GM11168 (cell line): Measurements from ENCODE around the gene BMP4.
"Not testable (repeated sequence)": the region's sequence is repeated elsewhere in the genome, so short reads cannot be mapped to it uniquely, and the experiment has no call there.

Experiments
- in situ Hi-C: fragments of 300-500 bp; cut with MboI; formaldehyde crosslinking; loops from one replicate; pipeline ENCODE4 v1.12.0; 2022; ENCODE audit warnings: low sequenced_read_pairs; ENCODE audit not compliant: unreplicated experiment

The BMP4 gene

GRCh38 chr14:53956427-53957201, at the start of gene BMP4:
BMP4 (minus strand) TSS chr14:53956825; CDS start chr14:53952222, 4,603 bp downstream.
- in situ Hi-C loops, result no loop called here

- in situ Hi-C loops, result no loop called here
Measured at GRCh38 chr14:54003064-54003463, 46.4 kb upstream of the BMP4 start.

DNA sequence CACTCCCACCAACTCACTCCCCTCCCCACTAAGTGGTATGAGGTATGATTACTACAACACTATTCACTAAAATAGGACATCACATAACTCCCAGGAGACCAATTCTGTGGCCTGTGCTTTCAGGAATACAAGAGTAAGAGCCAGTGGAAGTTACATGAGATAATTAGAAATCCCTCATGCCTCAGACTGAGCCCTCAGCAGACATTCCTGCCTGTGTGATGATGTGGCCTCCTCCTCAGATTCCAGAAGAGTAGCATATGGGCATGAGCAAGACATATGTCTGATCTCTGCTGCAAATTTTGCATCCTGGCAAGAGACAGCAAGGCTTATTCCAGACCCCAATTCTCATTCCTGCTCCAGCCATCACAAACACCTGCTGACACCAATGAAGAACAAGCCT, 46.0 kb upstream of the BMP4 start:
- in situ Hi-C loops, result no loop called here

DNA sequence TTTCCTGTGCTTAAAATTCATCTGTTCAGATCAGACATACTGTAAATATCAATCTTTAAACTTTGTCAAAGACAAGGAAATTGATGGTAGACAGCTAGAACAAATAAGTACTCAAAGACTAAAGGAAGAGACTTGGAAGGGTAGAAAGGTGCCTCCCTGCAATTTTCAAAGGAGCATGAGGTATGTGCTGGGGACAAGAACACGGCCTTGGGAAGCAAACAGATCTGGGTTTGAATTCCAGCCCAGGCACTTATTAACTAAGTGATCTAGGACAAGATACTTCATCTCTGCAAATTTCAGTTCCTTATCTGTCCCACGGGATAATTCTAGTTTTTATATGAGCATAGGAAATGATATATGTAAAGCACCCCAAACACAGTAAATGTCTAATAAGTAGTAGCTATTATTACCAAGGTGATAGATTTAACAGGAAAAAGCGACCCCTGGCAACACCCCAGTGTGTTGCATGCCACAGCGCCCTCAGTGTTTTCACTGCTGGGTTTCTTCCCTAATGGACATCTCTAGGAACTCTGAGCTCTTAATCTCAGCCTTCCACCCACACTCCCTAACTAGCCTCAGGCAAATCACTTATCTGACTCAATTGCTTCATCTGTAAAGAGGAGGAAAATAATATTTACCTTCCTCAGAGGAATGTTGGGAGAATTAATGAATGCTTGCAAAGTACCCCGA, 44.7 kb upstream of the BMP4 start:
- in situ Hi-C loops, result no loop called here

DNA sequence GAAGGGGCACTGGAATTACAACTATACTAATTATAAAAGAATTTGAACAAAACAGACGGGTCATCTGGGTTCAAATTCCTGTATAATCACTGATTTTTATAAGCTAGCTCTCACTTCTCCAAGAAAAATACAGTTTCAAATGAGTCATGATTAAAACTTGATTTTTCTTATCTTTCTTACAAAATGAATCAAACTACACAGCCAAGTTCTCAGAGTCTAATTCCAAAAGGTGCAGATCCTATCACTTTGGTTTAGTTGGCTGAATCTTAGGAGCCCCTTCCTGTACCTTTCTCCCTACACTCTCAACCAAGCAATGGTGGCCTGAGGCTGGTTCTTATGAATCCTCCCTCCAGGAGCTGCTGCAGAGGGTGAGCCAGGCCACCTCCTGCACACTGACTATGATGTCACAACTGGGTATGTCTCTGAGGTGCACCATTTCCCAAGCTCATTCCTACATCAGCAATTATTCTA, 43.8 kb upstream of the BMP4 start:
- in situ Hi-C loops, result no loop called here

DNA sequence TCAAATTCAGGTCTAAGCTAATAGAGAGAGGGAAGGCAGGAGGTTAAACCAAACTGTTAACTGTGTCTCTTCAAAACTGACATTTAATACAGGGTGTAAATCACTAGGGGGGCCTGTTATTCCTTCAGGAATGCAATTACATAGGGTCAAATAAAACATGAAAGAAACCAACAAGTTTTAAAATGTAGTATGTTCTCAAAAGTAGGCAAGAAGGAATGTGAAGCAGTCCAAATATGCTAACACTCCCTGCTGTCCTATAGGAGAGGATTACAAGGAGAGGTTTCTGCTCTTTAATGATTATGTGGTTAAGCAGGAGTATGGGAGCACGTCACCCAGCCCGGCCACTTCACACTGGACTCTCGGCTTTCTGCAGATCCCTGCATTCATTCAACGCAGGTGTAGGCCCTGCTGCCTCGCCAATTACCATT, 42.5 kb upstream of the BMP4 start:
- in situ Hi-C loops, result no loop called here

GRCh38 chr14:53996041-53996440, 39.4 kb upstream of the BMP4 start:
- in situ Hi-C loops, result no loop called here

GRCh38 chr14:53993920-53994607, 37.4 kb upstream of the BMP4 start:
- in situ Hi-C loops, result no loop called here

- in situ Hi-C loops, result no loop called here
Measured at GRCh38 chr14:53990978-53991377, 34.4 kb upstream of the BMP4 start.

- in situ Hi-C loops, result not testable (repeated sequence)
Measured at GRCh38 chr14:53986718-53987117, 30.1 kb upstream of the BMP4 start.

GRCh38 chr14:53984958-53985357, 28.3 kb upstream of the BMP4 start:
- in situ Hi-C loops, result not testable (repeated sequence)

- in situ Hi-C loops, result no loop called here
Measured at GRCh38 chr14:53983112-53983511, 26.5 kb upstream of the BMP4 start.

GRCh38 chr14:53982546-53982945, 25.9 kb upstream of the BMP4 start:
- in situ Hi-C loops, result no loop called here

DNA sequence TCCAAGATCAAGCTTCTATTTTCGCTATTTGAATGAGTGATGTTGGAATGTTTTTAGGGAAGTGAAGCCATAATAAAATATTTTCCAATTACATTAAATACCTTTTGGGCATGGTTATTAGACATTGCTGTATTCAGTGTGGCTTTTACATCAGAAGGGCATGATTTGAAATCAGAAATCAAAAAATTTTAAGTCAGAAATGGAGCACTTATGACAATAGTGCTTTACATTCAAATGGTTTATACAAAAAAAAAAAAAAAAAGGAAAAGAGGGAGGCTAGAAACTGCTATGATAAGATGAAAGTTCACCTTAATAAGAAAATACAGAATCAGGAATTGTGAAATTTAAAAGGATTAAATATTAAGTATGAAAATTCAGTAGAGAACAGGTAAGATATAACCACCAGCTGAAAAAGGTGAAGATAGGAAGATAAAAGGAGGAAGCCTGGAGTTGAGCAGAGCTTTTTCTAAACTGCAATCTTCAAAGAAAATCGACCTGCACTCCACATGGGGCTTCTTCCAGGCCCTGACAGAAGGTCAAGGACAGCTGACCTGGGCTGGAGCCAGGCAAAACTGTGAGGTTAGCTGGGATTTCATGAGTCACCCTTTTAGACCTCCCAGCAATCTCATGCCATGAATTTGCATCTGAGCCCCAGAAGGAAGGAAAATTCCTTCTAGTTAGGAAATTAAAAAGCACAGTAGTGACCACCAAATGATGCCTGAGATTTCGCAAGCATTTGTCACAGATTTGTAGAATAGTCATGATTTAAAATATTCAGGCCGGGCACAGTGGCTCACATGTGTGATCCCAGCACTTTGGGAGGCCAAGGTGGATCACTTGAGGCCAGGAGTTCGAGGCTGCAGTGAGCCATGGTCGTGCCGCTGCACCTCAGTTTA, 23.4 kb upstream of the BMP4 start:
- in situ Hi-C loops, result no loop called here

GRCh38 chr14:53979113-53979681, 22.6 kb upstream of the BMP4 start:
- in situ Hi-C loops, result no loop called here

GRCh38 chr14:53978194-53978593, 21.6 kb upstream of the BMP4 start:
- in situ Hi-C loops, result no loop called here

- in situ Hi-C loops, result no loop called here
Measured at GRCh38 chr14:53975444-53975843, 18.8 kb upstream of the BMP4 start.

DNA sequence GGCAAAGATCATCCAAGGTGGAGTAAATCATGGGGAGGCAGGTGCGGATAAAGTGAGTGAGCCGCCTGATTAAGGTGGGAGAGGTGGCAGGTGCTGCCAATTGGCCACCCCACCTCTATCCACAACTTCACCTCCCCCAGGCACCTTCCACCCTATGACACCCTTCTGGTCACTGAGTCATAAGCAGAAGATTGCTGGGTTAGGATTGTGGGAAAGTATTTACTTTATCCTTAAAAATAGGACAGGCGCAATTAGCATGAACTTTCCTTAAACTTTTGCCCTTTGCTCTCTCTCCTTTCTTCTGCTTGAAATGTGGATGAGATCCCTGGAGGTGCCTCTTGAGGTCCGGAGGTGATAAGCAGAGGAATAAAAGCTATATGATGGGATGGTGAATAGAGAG, 14.9 kb upstream of the BMP4 start:
- in situ Hi-C loops, result no loop called here

DNA sequence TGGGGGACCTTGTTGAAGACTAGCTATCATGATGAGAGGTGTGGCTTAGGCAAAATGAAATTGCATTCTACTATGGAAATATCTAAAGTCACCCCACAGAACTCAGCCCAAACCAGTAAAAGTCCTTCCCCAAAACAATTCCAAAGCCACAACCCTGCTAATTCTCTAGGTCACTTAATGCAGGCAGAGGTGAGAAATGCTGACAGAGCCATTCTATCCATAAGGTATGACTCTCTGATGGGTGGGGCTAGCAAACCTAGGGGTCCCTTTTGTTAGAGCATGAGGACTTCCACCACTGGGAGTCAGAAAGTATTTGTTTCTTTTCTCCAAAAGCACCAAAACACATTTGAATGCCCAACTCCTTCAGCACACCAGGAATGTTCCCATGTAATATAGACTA, 12.7 kb upstream of the BMP4 start:
- in situ Hi-C loops, result no loop called here

DNA sequence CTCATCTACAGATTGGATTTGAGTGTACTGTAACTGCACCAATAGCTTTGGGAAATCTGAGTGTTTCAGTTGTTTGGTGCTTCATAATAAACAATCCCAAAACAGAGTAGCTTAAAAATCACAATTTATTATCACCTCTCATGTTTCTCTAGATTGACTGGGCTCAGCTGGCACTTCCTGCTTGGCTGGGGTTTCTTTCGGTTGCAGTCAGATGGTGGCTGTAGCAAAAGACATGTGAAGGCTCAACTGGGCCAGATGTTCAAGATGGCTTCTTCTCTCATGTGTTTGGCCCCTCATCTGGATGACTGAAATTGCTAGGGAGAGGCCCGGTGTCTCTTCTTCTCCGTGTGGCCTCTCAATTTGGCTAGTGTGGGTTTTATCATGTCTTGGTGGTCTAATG, 12.1 kb upstream of the BMP4 start:
- in situ Hi-C loops, result no loop called here
